Endothelial cell of umbilical vein (primary cell): ENCODE measurements around the gene PDE3A. TPM values are rescaled to one million over a fixed set of nuclear protein-coding genes. Genes with fewer than 3 reads are reported as not detected.

Experiments
- BruUV-seq: library from RNA; stranded (reverse); fragments of 400-500 nt; replicated peaks from 2 replicates; lab custom pipeline; 2021; lab: Mats Ljungman, UMichigan
- CTCF ChIA-PET: fragments of 300-600, 350-600 bp; sonication (Branson Sonifier 250); formaldehyde crosslinking; loops from one replicate; lab custom pipeline; 2021; ENCODE audit warnings: antibody characterized with exemption, inconsistent platforms; lab: Charles Lee
- POLR2A ChIA-PET: fragments of 300-600, 350-600 bp; sonication (Branson Sonifier 250); formaldehyde crosslinking; loops from one replicate; lab custom pipeline; 2021; ENCODE audit warnings: antibody characterized with exemption, inconsistent platforms; lab: Charles Lee
- DNase-seq: peaks from one replicate; pipeline ENCODE4 v3.0.0-alpha.2; 2011; ENCODE audit warnings: low read depth, low spot score
- FAIRE-seq: peaks from 2 replicates; lab custom pipeline; 2011; peaks lifted over from hg19 to GRCh38; lab: Jason Lieb, UNC
- H2AFZ ChIP-seq: 2 replicates; pipeline ENCODE4 v1.6.0; 2012; ENCODE audit warnings: low read depth, low read length, control low read depth, inconsistent platforms
- H3K27ac ChIP-seq: 2 replicates; pipeline ENCODE4 v1.5.1; 2011; ENCODE audit warnings: low read depth, mild to moderate bottlenecking, control low read depth, low read length, moderate library complexity; ENCODE audit not compliant: insufficient read depth
- H3K27me3 ChIP-seq, 2 experiments: 2 replicates each; pipeline versions ENCODE4 v1.6.0 to v1.6.1; 2011; ENCODE audit warnings: low read length in 2 of 2, mixed read lengths in 1 of 2; ENCODE audit not compliant: control insufficient read depth in 2 of 2, insufficient read depth in 2 of 2
- H3K36me3 ChIP-seq, 2 experiments: 2 replicates in 1 of 2; 3 replicates in 1 of 2; pipeline ENCODE4 v1.5.1; 2011; ENCODE audit warnings: low read length in 2 of 2, mild to moderate bottlenecking in 1 of 2, moderate library complexity in 1 of 2; ENCODE audit not compliant: control insufficient read depth in 2 of 2, insufficient read depth in 2 of 2; ENCODE audit errors: extremely low read depth in 1 of 2
- H3K4me1 ChIP-seq: 3 replicates; pipeline ENCODE4 v1.5.1; 2011; ENCODE audit warnings: mild to moderate bottlenecking, low read length; ENCODE audit not compliant: control insufficient read depth, insufficient read depth; ENCODE audit errors: extremely low read depth
- H3K4me2 ChIP-seq: 2 replicates; pipeline ENCODE4 v1.6.1; 2011; ENCODE audit warnings: low read length, control low read depth, mixed read lengths; ENCODE audit not compliant: insufficient read depth
- H3K4me3 ChIP-seq, 3 experiments: fragments of 200-600 bp in 1 of 3; sonication (generic), shearing (Covaris generic) in 1 of 3; replicated peaks in 1 of 3; 2 replicates each; pipeline ENCODE4 v1.5.1; 2011 to 2016; ENCODE audit warnings: control low read depth in 3 of 3, low read length in 3 of 3, mild to moderate bottlenecking in 2 of 3, inconsistent platforms in 1 of 3, low read depth in 1 of 3, moderate library complexity in 1 of 3; ENCODE audit not compliant: insufficient read depth in 1 of 3
- H3K79me2 ChIP-seq: 2 replicates; pipeline ENCODE4 v1.6.0; 2012; ENCODE audit warnings: low read length, inconsistent platforms; ENCODE audit not compliant: control insufficient read depth, insufficient read depth
- H3K9ac ChIP-seq: replicated peaks from 2 replicates; pipeline ENCODE3; 2011; ENCODE audit warnings: low read length, control low read depth; ENCODE audit not compliant: insufficient read depth; ENCODE audit errors: extremely low read depth
- H3K9me1 ChIP-seq: replicated peaks from 3 replicates; pipeline ENCODE4 v1.6.0; 2011; ENCODE audit warnings: mild to moderate bottlenecking, low read length; ENCODE audit not compliant: control insufficient read depth, insufficient read depth; ENCODE audit errors: extremely low read depth
- H3K9me3 ChIP-seq: replicated peaks from 2 replicates; pipeline ENCODE4 v1.5.1; 2012; ENCODE audit warnings: low read length, inconsistent platforms; ENCODE audit not compliant: control insufficient read depth, insufficient read depth
- H4K20me1 ChIP-seq: replicated peaks from 2 replicates; pipeline ENCODE3; 2011; ENCODE audit warnings: mild to moderate bottlenecking, low read length; ENCODE audit not compliant: control insufficient read depth, insufficient read depth; ENCODE audit errors: extremely low read depth
- EZH2 ChIP-seq: IDR thresholded peaks from 2 replicates; pipeline ENCODE4 v1.6.1; 2012; ENCODE audit warnings: borderline replicate concordance, low read depth, mild to moderate bottlenecking, moderate library complexity, low read length, inconsistent platforms; ENCODE audit not compliant: severe bottlenecking
- FOS ChIP-seq: IDR thresholded peaks from 2 replicates; pipeline ENCODE4 v1.6.1; 2011; ENCODE audit warnings: mild to moderate bottlenecking, low read length, moderate library complexity, borderline replicate concordance; ENCODE audit not compliant: insufficient read depth
- GATA2 ChIP-seq: IDR thresholded peaks from 2 replicates; pipeline ENCODE4 v1.7.0; 2011; ENCODE audit warnings: low read depth, mild to moderate bottlenecking, moderate library complexity, mixed read lengths, low read length; ENCODE audit not compliant: insufficient read length, insufficient read depth
- JUN ChIP-seq: IDR thresholded peaks from 2 replicates; pipeline ENCODE4 v1.6.1; 2011; ENCODE audit warnings: borderline replicate concordance, low read depth; ENCODE audit not compliant: insufficient read length, insufficient read depth
- MYC ChIP-seq: IDR thresholded peaks from one replicate; pipeline ENCODE4 v1.6.1; 2011; ENCODE audit warnings: mild to moderate bottlenecking, low read depth, low read length
- POLR2A ChIP-seq: IDR thresholded peaks from 2 replicates; pipeline ENCODE4 v1.6.1; 2012; ENCODE audit warnings: low read depth, mild to moderate bottlenecking, control low read depth, low read length
- POLR2AphosphoS5 ChIP-seq: IDR thresholded peaks from 2 replicates; pipeline ENCODE4 v1.6.1; 2012; ENCODE audit warnings: low read depth, mild to moderate bottlenecking, control low read depth, low read length, moderate library complexity; ENCODE audit not compliant: insufficient read depth
- dilution Hi-C: fragments of 300-500 bp; cut with MboI; formaldehyde crosslinking; loops from one replicate; pipeline ENCODE4 v1.15.0; 2019; ENCODE audit warnings: low sequenced_read_pairs; ENCODE audit not compliant: extremely low pct_ligation_motif_present
- intact Hi-C: fragments of 100-400 bp; cut with micrococcal nuclease; formaldehyde crosslinking; loops from one replicate; pipeline ENCODE4 v1.10.0; 2022
- polyA plus RNA-seq, 4 experiments: library from polyadenylated mRNA; depleted of rRNA in 3 of 4; stranded (reverse) in 3 of 4; unstranded in 1 of 4; fragments of >200 nt; gene quantifications; 2 replicates each; pipeline versions ENCODE4 v1.2.1 to v1.2.3, GENCODE V29; 2011 to 2012; ENCODE audit warnings: missing spikeins in 1 of 4
- total RNA-seq: library from RNA; stranded (reverse); gene quantifications from 2 replicates; pipeline ENCODE4 v1.2.3, GENCODE V29; 2021
- TF ChIP-seq, protein P1 (sequence below): IDR thresholded peaks from 2 replicates; pipeline ENCODE4 v1.6.1; 2011; ENCODE audit not compliant: insufficient read depth, insufficient read length
- TF ChIP-seq, protein P2 (sequence below), 2 donors: IDR thresholded peaks; 1 replicate in 1 of 2; 2 replicates in 1 of 2; pipeline ENCODE4 v1.5.1; 2011; ENCODE audit warnings: low read length in 2 of 2, mild to moderate bottlenecking in 2 of 2, moderate library complexity in 2 of 2, control low read depth in 1 of 2, inconsistent platforms in 1 of 2, low read depth in 1 of 2; ENCODE audit not compliant: insufficient read depth in 1 of 2; ENCODE audit errors: extremely low read depth in 1 of 2

The PDE3A gene
- total and polyA plus RNA-seq, 2 donors (not counting 3 experiments of a cell fraction or from before 2014, with no cell fraction given): 14.0 to 27.4 TPM

DNA sequence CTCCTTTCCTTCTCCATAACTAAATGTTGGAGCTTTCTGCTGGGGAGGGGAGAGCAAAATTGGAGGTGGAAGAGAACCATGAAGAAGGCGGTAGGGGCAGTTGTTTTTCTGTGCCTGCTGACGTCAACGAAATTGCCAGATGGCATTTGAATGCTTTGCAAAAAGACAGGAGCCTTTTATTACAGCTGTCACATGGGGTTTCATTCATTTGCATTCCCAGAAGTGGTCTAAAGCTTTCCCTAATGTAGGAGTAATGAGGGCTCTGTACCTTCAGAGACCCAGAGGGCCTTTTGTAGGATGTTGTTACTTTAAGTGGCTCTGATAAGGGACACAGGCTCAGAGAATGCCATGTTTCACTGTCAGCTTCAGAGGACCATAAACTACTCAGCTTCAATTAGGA is 219.7 kb downstream of the PDE3A start:
- Histone ChIP-seq H3K9ac (no peak overlapping the region), H3K9me1 (no peaks in the 10 kb centered on the region), H3K36me3 (no peaks in the 10 kb centered on the region), H4K20me1 (no peaks in the 10 kb centered on the region), H3K27ac (no peak overlapping the region), H3K4me3 (no peak overlapping the region), H3K4me1 (no peaks in the 10 kb centered on the region), H3K4me2 (no peak overlapping the region), H2AFZ (no peak overlapping the region), H3K27me3 (no peaks in the 10 kb centered on the region), H3K79me2 (no peaks in the 10 kb centered on the region), H3K9me3 (no peaks in the 10 kb centered on the region)
- no TSS peak for BruUV-seq
- FAIRE-seq (no peak), DNase-seq (no peak)
- ChIA-PET POLR2A (interaction anchor here (1.1 kb wide), 1 partner anchor 10 kb away, joined by 3 read pairs; no protein-coding TSS in a partner anchor), CTCF (interaction anchor here (0.8 to 2.0 kb wide), 6 partner anchors 9 to 39 kb away, joined by 3 to 7 read pairs (median 3); no protein-coding TSS in a partner anchor)
- dilution Hi-C loops: no loop called here
- TF ChIP-seq MYC: no peak
- TF ChIP-seq, protein P1, sequence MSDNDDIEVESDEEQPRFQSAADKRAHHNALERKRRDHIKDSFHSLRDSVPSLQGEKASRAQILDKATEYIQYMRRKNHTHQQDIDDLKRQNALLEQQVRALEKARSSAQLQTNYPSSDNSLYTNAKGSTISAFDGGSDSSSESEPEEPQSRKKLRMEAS: no peak
- intact Hi-C loops: no loop called here

DNA sequence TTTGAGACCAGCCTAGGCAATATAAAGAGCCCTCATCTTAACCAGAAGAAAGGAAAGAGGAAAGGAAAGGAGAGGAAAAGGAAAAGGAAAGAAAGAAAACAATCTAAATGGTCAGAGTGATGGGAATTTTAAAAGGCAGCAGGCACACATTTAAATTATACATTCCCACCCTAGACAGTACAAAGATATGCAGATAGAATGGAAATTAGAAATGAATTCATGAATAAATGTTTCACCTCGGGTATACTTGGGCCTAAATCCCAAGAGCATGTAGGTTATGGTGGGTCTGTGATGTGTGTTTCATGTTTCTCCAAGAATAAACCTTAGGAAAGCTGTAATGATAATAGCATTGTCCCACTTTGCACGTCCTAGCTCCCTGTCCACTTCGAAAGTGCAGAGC is 222.2 kb downstream of the PDE3A start:
- Histone ChIP-seq H3K4me1 (no peaks in the 10 kb centered on the region), H3K4me3 (no peak overlapping the region), H3K9ac (no peak overlapping the region), H3K27ac (no peak overlapping the region), H4K20me1 (peaks cover 4% of the 10 kb centered on the region), H3K4me2 (no peak overlapping the region), H3K36me3 (no peaks in the 10 kb centered on the region), H3K27me3 (no peaks in the 10 kb centered on the region), H3K9me1 (no peaks in the 10 kb centered on the region), H3K9me3 (no peaks in the 10 kb centered on the region), H3K79me2 (no peaks in the 10 kb centered on the region), H2AFZ (no peak overlapping the region)
- DNase-seq (no peak), FAIRE-seq (no peak)
- no peak for TF ChIP-seq MYC
- no peak for TF ChIP-seq FOS
- TF ChIP-seq, protein P1: no peak
- TF ChIP-seq POLR2AphosphoS5: no peak
- TF ChIP-seq GATA2: no peak
- TF ChIP-seq, protein P2, sequence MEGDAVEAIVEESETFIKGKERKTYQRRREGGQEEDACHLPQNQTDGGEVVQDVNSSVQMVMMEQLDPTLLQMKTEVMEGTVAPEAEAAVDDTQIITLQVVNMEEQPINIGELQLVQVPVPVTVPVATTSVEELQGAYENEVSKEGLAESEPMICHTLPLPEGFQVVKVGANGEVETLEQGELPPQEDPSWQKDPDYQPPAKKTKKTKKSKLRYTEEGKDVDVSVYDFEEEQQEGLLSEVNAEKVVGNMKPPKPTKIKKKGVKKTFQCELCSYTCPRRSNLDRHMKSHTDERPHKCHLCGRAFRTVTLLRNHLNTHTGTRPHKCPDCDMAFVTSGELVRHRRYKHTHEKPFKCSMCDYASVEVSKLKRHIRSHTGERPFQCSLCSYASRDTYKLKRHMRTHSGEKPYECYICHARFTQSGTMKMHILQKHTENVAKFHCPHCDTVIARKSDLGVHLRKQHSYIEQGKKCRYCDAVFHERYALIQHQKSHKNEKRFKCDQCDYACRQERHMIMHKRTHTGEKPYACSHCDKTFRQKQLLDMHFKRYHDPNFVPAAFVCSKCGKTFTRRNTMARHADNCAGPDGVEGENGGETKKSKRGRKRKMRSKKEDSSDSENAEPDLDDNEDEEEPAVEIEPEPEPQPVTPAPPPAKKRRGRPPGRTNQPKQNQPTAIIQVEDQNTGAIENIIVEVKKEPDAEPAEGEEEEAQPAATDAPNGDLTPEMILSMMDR (IDR thresholded peaks at IDR 0.05; ENCODE audit: extremely low read depth in 1 of 2, insufficient read depth in 1 of 2, low read depth in 1 of 2, low read length in 2 of 2): no peak
- no peak for TF ChIP-seq JUN
- no peak for TF ChIP-seq EZH2
- no peak for TF ChIP-seq POLR2A
- ChIA-PET POLR2A (no interaction called here), CTCF (no interaction called here)
- no TSS peak for BruUV-seq
- dilution Hi-C loops (no loop called here), intact Hi-C loops (no loop called here)
